ENCODE results near the gene PLAA.

Gene PLAA

DNA sequence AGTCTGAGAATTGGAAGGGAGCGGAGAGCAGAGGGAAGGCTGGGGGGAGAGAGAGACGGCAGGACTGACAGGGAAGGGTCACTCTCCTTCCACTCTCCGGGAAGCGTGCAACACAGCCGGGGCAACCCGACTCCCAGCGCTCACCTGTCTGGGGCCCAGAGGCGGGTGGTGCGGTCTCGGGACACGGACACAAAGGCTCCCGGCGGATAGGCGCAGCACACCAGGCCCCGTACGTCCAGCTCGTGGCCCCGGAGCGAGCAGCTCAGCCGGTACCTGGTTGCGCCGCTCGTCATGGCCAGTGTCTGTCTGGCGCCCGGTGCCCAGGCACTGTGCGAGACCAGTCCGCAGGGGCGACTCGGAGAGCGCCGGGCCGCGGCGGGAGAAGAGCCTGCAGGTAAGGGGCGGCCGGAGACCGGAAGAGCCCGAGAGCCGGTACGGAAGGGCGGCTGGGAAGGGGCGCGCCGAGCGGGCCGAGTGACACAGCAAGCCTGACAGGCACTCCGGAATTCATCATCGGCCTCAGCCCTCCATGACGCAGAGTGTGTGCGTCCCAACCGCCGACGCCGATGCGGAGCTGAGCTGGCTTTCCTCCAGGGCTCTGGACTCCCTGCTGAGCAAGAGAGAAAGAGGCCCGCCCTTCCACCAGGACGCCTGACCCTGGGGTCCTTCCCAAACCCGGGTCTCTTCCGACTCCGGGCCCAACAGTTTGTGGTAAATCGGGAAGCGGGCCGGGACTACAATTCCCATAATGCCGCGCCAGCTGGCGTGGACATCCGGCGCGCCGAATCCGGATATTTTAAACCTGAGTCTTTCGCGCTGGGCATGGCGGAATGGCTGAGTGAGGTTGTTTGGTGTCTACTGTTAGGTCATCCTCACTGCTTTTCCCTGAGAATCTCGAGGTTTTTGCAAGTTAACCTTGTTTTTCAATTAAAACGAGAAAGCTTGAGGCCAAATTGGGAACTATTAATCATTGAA is at the start of gene PLAA:
TSS of gene PLAA (minus strand) at position 490 of the 975 bp plus-strand sequence. CDS start at position 293, 197 bp downstream.
- H3K4me3 ChIP-seq (replicated peaks; ENCODE audit: low read depth, low read length), result peak within 1 kb of the TSS; percentile 94
- TF ChIP-seq CTCF (IDR thresholded peaks at IDR 0.05; ENCODE audit: low read length, missing control alignments), result no peak
- DNase-seq (ENCODE audit: low read depth), result peak; percentile 90

- no peak for DNase-seq (ENCODE audit: low read depth)
- H3K4me3 ChIP-seq (replicated peaks; ENCODE audit: low read depth, low read length), result no peak overlapping the region
- TF ChIP-seq CTCF (IDR thresholded peaks at IDR 0.05; ENCODE audit: low read length, missing control alignments), result no peak
Measured at GRCh38 chr9:26995810-26996209, 48.8 kb upstream of the PLAA start.

DNA sequence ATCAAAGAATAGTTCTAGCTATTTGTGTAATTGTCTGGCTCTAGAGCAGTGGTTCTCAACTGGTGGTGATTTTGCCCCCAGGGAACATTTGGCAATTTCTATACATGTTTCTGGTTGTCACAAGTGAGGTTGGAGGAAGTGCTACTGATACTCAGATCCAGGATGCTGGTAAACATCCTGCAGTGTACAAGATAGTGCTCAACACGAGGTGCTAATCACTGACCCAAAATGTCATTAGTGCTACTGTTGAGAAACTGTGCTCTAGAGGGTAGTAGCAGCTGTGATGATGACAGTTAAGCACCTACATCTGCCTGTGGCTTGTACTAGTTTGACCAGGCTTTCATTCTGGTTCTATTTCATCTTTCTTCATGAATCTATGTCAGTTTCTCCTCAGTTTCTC is 36.3 kb upstream of the PLAA start:
- no peak for DNase-seq (ENCODE audit: low read depth)
- no peak for TF ChIP-seq CTCF (IDR thresholded peaks at IDR 0.05; ENCODE audit: low read length, missing control alignments)
- no peak overlapping the region for H3K4me3 ChIP-seq (replicated peaks; ENCODE audit: low read depth, low read length)

- DNase-seq (ENCODE audit: low read depth), result peak; percentile 48
- peak; percentile 48 for TF ChIP-seq CTCF (IDR thresholded peaks at IDR 0.05; ENCODE audit: low read length, missing control alignments)
- H3K4me3 ChIP-seq (replicated peaks; ENCODE audit: low read depth, low read length), result no peak overlapping the region
Measured at GRCh38 chr9:26975728-26976707, 29.0 kb upstream of the PLAA start.

DNA sequence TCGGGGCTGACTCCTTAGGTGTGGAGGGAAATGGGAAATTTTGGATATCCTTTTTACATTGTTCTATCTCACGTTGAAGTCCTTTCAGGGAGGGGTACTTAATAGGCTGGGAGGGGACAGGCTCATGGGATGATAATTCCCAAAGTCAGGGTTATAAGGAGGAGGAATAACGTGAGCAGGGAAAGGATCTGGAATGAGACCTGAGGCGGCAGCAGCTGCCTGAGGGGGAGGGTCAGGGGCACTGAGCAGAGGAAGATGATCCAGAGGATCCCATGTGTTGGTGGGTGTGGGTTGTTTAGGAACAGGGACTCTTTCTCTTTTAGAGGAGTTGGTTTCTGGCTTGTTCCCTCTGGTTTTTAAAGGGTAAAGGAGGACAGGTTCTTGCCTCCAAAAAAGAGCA is 27.9 kb upstream of the PLAA start:
- no peak overlapping the region for H3K4me3 ChIP-seq (replicated peaks; ENCODE audit: low read depth, low read length)
- DNase-seq (ENCODE audit: low read depth), result no peak
- TF ChIP-seq CTCF (IDR thresholded peaks at IDR 0.05; ENCODE audit: low read length, missing control alignments), result no peak

DNA sequence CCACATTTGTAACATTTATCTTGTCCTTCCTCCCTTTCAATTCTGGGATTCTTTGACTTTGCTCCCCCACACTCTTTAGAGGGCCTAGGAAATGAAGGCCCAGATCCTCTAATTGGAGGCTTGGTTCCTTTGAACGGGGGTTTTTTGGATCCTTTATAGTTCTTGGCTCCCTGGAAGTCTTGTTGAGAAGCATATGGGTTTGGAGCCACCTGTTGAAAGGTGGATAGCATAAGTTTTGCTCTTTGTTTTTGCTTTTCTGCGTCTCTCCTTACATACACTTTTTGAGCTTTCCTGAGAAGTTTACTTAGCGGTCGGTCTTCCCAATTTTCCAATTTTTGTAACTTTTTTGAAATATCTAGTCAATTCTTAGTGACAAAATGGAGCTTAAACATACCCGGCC is 26.9 kb upstream of the PLAA start:
- TF ChIP-seq CTCF (IDR thresholded peaks at IDR 0.05; ENCODE audit: low read length, missing control alignments), result no peak
- no peak overlapping the region for H3K4me3 ChIP-seq (replicated peaks; ENCODE audit: low read depth, low read length)
- no peak for DNase-seq (ENCODE audit: low read depth)

All from fibroblast of pulmonary artery (primary cell).